NCI-H748 (cell line): ENCODE results near the gene SLC35F3.
A peak's percentile ranks its signal among the peaks of the same experiment; 100 is the strongest.
"Not testable (repeated sequence)": the region's sequence is repeated elsewhere in the genome, so short reads cannot be mapped to it uniquely, and the experiment has no call there.

Experiments
- DNase-seq: peaks from one replicate; lab custom pipeline; 2025; ENCODE audit not compliant: unreplicated experiment; lab: John Stamatoyannopoulos, UW

The SLC35F3 gene

GRCh38 chr1:234102583-234102982, 198.1 kb downstream of the SLC35F3 start:
- no peak for DNase-seq

GRCh38 chr1:234103198-234103597, 198.7 kb downstream of the SLC35F3 start:
- no peak for DNase-seq

GRCh38 chr1:234106032-234106431, 201.6 kb downstream of the SLC35F3 start:
- no peak for DNase-seq

GRCh38 chr1:234107416-234108021, 203.0 kb downstream of the SLC35F3 start:
- DNase-seq = peak; percentile 49

GRCh38 chr1:234108921-234109320, 204.4 kb downstream of the SLC35F3 start:
- DNase-seq = no peak

GRCh38 chr1:234109840-234110239, 205.4 kb downstream of the SLC35F3 start:
- no peak for DNase-seq

- DNase-seq = peak; percentile 43
These were observed 207.1 kb downstream of the SLC35F3 start for GRCh38 chr1:234111458-234112142.

GRCh38 chr1:234114648-234115307, 210.3 kb downstream of the SLC35F3 start:
- DNase-seq = peak; percentile 53

- DNase-seq = no peak
These were observed 214.4 kb downstream of the SLC35F3 start for GRCh38 chr1:234118911-234119310.

GRCh38 chr1:234119431-234119830, 215.0 kb downstream of the SLC35F3 start:
- no peak for DNase-seq

GRCh38 chr1:234120327-234120944, 216.0 kb downstream of the SLC35F3 start:
- DNase-seq = no peak

- DNase-seq = not testable (repeated sequence)
These were observed 217.2 kb downstream of the SLC35F3 start for GRCh38 chr1:234121659-234122058.

GRCh38 chr1:234122571-234122970, 218.1 kb downstream of the SLC35F3 start:
- not testable (repeated sequence) for DNase-seq

GRCh38 chr1:234123867-234124266, 219.4 kb downstream of the SLC35F3 start:
- no peak for DNase-seq

GRCh38 chr1:234125283-234125682, 220.8 kb downstream of the SLC35F3 start:
- DNase-seq = peak; percentile 81

- no peak for DNase-seq
These were observed 221.2 kb downstream of the SLC35F3 start for GRCh38 chr1:234125714-234126113.

GRCh38 chr1:234127026-234127671, 222.7 kb downstream of the SLC35F3 start:
- no peak for DNase-seq

- DNase-seq = no peak
These were observed 228.3 kb downstream of the SLC35F3 start for GRCh38 chr1:234132795-234133194.

GRCh38 chr1:234134878-234135277, 230.4 kb downstream of the SLC35F3 start:
- DNase-seq = no peak

GRCh38 chr1:234135501-234135900, 231.0 kb downstream of the SLC35F3 start:
- DNase-seq = peak; percentile 42

- no peak for DNase-seq
These were observed 231.6 kb downstream of the SLC35F3 start for GRCh38 chr1:234136073-234136472.
